WERI-Rb-1 (cell line): ENCODE data around the gene NEAT1.

ENCODE experiments used
- DNase-seq: peaks from one replicate; pipeline ENCODE4 v3.0.0-alpha.2; 2020
- H3K27ac ChIP-seq: fragments of 250-450 bp; sonication (Bioruptor Pico); 2 replicates; pipeline ENCODE4 v1.5.1; 2020; ENCODE audit warnings: mild to moderate bottlenecking, moderate library complexity
- H3K27me3 ChIP-seq: fragments of 250-450 bp; sonication (Bioruptor Pico); 2 replicates; pipeline ENCODE4 v1.5.1; 2021; ENCODE audit warnings: mild to moderate bottlenecking, low read depth, moderate library complexity; ENCODE audit not compliant: insufficient read depth, severe bottlenecking
- H3K36me3 ChIP-seq: fragments of 250-450 bp; sonication (Bioruptor Pico); 2 replicates; pipeline ENCODE4 v1.5.1; 2020; ENCODE audit warnings: mild to moderate bottlenecking, moderate library complexity
- H3K4me3 ChIP-seq: 2 replicates; pipeline ENCODE4 v1.5.1; 2011; ENCODE audit warnings: low read depth, mild to moderate bottlenecking, control low read depth, low read length
- H3K9me3 ChIP-seq: fragments of 250-450 bp; sonication (Bioruptor Pico); 2 replicates; pipeline ENCODE4 v1.5.1; 2021; ENCODE audit warnings: mild to moderate bottlenecking, moderate library complexity; ENCODE audit not compliant: severe bottlenecking
- CTCF ChIP-seq: IDR thresholded peaks from 2 replicates; pipeline ENCODE4 v1.5.1; 2011; ENCODE audit warnings: low read depth, mild to moderate bottlenecking, control low read depth, inconsistent platforms, low read length

The NEAT1 gene

GRCh38 chr11:65420979-65421793, 1.4 kb upstream of the NEAT1 start:
- Histone ChIP-seq H3K9me3 (peaks cover 4% of the 10 kb centered on the region), H3K4me3 (no peak overlapping the region), H3K27ac (peak overlapping the region; percentile 96), H3K36me3 (no peaks in the 10 kb centered on the region), H3K27me3 (no peaks in the 10 kb centered on the region)
- peak; percentile 63 for DNase-seq
- no peak for TF ChIP-seq CTCF

- H3K9me3 ChIP-seq, result peaks cover 4% of the 10 kb centered on the region
- DNase-seq, result peak; percentile 3
- TF ChIP-seq CTCF, result no peak
- H3K27me3 ChIP-seq, result no peaks in the 10 kb centered on the region
- no peak overlapping the region for H3K4me3 ChIP-seq
- no peaks in the 10 kb centered on the region for H3K36me3 ChIP-seq
- H3K27ac ChIP-seq, result peak overlapping the region; percentile 96
Measured at GRCh38 chr11:65421794-65422632, 585 bp upstream of the NEAT1 start.

- Histone ChIP-seq H3K36me3 (no peaks in the 10 kb centered on the region), H3K4me3 (no peak overlapping the region), H3K27ac (no peak overlapping the region), H3K27me3 (no peaks in the 10 kb centered on the region), H3K9me3 (peaks cover 4% of the 10 kb centered on the region)
- TF ChIP-seq CTCF, result no peak
- DNase-seq, result no peak
Measured at GRCh38 chr11:65423516-65424204, 1.1 kb downstream of the NEAT1 start.

GRCh38 chr11:65424205-65425104, 1.9 kb downstream of the NEAT1 start:
- no peak overlapping the region for H3K27ac ChIP-seq

More at GRCh38 chr11:65424205-65425104, 1.9 kb downstream of the NEAT1 start:
- Histone ChIP-seq H3K36me3 (no peaks in the 10 kb centered on the region), H3K9me3 (peaks cover 4% of the 10 kb centered on the region), H3K4me3 (no peak overlapping the region), H3K27me3 (no peaks in the 10 kb centered on the region)
- no peak for DNase-seq
- no peak for TF ChIP-seq CTCF
